ENCODE results near the gene OS9. TPM values are rescaled to one million over a fixed set of nuclear protein-coding genes. Genes with fewer than 3 reads are reported as not detected.

OS9 gene
- total and polyA plus RNA-seq, 9 donors = 128 to 387 (median 200) TPM

DNA sequence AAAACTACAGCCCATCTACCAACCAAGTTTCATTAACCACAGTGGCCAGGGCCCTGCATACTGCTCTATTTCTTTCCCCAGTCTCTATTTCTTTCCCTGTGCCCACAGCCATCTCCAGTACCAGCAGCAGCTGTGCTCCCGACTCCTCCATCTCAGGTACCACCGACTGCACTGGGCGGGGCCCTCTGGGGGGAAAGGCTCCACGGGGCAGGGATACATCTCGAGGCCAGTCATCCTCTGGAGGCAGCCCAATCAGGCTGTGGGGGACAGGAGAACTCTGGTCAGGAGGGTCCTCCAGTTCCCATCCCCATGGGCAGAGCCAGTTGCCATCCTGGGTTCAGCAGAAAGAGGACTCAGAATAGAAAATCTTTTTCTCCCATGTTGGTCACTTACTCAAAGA, 55.1 kb downstream of the OS9 start:
- WGBS, 3 donors = 83 to 89% (median 87%) methylated on average over 5 of the region's 5 CpGs
- Histone ChIP-seq H3K36me3 (no peaks in the 10 kb centered on the region), H3K9me3 (no peaks in the 10 kb centered on the region), H3K4me3 (no peak overlapping the region), H3K27me3 (no peaks in the 10 kb centered on the region), H3K27ac (no peak overlapping the region), H3K4me1 (ENCODE audit: insufficient read depth) (peaks cover 9% of the 10 kb centered on the region)
- no peak for DNase-seq
- intact Hi-C loops (cut with DNase I) = no loop called here
- TF ChIP-seq POLR2A (IDR thresholded peaks at IDR 0.05) (no peak), CTCF (IDR thresholded peaks at IDR 0.05) (no peak), EP300 (IDR thresholded peaks at IDR 0.05) (no peak)

DNA sequence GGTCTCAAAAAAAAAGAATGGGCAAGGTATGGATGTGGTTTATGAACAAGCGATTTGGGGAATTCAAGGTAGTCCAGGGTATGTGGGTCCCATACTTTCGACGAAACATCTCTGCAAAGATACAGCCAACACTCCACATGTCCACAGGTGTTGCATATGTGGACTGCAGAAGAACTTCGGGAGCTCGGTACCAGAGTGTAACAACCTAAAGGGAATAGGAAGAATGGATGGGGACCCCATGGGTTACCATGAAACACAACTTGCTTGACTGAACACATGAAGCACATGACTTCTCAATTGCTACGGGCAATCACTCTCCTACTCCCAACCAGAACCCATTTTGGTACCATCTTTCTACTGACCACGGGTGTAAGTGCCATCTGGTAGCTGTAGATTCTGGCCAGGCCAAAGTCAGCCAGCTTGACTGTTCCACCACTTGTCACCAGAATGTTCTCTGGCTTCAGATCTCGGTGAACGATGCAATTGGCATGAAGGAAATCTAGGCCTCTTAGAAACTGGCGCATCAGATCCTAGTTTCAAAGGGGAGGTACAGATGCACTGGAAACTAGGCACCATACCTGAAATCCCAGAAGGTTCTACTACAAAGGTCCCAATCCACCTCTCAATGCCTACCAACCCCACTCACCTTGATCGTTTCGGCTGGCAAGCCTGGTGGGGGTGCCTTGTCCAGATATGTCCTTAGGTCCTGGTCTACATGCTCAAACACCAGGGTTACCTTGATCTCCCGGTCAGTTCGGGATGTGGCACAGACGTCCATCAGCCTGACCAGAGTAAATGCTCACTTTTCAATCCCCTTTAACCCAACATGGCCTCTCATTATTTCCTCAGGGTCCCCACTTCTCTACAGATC, 56.9 kb downstream of the OS9 start:
- H3K36me3 ChIP-seq = no peaks in the 10 kb centered on the region
- WGBS, 3 donors = 79 to 83% (median 83%) methylated on average over 15 of the region's 15 CpGs
- peaks cover 8% of the 10 kb centered on the region for H3K4me1 ChIP-seq (ENCODE audit: insufficient read depth)
- intact Hi-C loops (cut with DNase I) = no loop called here
- no peak for DNase-seq
- no peaks in the 10 kb centered on the region for H3K27me3 ChIP-seq
- peak overlapping the region; percentile 82 for H3K4me3 ChIP-seq
- H3K9me3 ChIP-seq = no peaks in the 10 kb centered on the region
- TF ChIP-seq POLR2A (IDR thresholded peaks at IDR 0.05) (no peak), EP300 (IDR thresholded peaks at IDR 0.05) (no peak), CTCF (IDR thresholded peaks at IDR 0.05) (no peak)
- peak overlapping the region; percentile 31 to 50 for H3K27ac ChIP-seq

DNA sequence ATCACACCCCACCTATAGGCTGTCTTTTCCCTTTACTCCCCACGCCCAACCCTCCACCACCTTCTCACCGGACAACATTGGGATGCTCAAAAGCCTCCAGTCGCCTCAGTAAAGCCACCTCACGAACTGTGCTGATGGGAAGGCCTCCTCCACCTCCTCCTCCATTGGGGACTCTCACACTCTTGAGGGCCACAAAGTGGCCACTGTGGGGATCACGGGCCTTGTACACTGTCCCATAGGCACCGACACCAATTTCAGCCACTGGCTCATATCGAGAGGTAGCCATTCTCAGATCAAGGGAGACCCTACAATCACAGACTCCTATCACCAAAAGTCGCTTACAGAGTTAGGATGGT, 57.5 kb downstream of the OS9 start:
- Histone ChIP-seq H3K36me3 (no peaks in the 10 kb centered on the region), H3K27ac (peak overlapping the region; percentile 31 to 50), H3K4me3 (peak overlapping the region; percentile 82), H3K27me3 (no peaks in the 10 kb centered on the region), H3K9me3 (no peaks in the 10 kb centered on the region), H3K4me1 (ENCODE audit: insufficient read depth) (peaks cover 9% of the 10 kb centered on the region)
- intact Hi-C loops (cut with DNase I) = no loop called here
- DNase-seq = peak in 1 of 5 donors; percentile 44
- WGBS, 3 donors = 5 to 9% (median 6%) methylated on average over 8 of the region's 8 CpGs
- no peak for TF ChIP-seq EP300 (IDR thresholded peaks at IDR 0.05)

- Histone ChIP-seq H3K27ac (peak within 1 kb of the TSS; percentile 31 to 50), H3K9me3 (no peaks in the 10 kb centered on the region), H3K4me3 (peak within 1 kb of the TSS; percentile 82), H3K4me1 (ENCODE audit: insufficient read depth) (peaks cover 9% of the 10 kb centered on the region), H3K36me3 (no peaks in the 10 kb centered on the region), H3K27me3 (no peaks in the 10 kb centered on the region)
- DNase-seq = peak; percentile 99
- WGBS, 3 donors = 0 to 2% (median 0%) methylated on average over 56 to 58 of the region's 58 CpGs
- intact Hi-C loops (cut with DNase I) = no loop called here
- TF ChIP-seq CTCF (IDR thresholded peaks at IDR 0.05) (peak in 1 of 3 donors; percentile 10), EP300 (IDR thresholded peaks at IDR 0.05) (peak; percentile 30), POLR2A (IDR thresholded peaks at IDR 0.05) (peak; percentile 78)
Observed at GRCh38 chr12:57751788-57752667, 58.1 kb downstream of the OS9 start, which contains the start of gene CDK4. Gene CDK4 (minus strand): TSS chr12:57752310. CDS start chr12:57751717, 593 bp downstream.
